ENCODE results near the gene JAZF1.

- TF ChIP-seq CTCF (IDR thresholded peaks at IDR 0.05) (no peak), POLR2A (IDR thresholded peaks at IDR 0.05) (no peak)
Measured at GRCh38 chr7:27948861-27949260, 231.7 kb downstream of the JAZF1 start.

Data from testis (tissue), 2 donors.